DMS153 treated with DMSO at 0.1 percent for 48 hours (cell line): ENCODE measurements around the gene IMPG1.

Source experiments
- DNase-seq: peaks from one replicate; lab custom pipeline; 2025; ENCODE audit not compliant: unreplicated experiment; lab: John Stamatoyannopoulos, UW

Gene IMPG1, protein sequence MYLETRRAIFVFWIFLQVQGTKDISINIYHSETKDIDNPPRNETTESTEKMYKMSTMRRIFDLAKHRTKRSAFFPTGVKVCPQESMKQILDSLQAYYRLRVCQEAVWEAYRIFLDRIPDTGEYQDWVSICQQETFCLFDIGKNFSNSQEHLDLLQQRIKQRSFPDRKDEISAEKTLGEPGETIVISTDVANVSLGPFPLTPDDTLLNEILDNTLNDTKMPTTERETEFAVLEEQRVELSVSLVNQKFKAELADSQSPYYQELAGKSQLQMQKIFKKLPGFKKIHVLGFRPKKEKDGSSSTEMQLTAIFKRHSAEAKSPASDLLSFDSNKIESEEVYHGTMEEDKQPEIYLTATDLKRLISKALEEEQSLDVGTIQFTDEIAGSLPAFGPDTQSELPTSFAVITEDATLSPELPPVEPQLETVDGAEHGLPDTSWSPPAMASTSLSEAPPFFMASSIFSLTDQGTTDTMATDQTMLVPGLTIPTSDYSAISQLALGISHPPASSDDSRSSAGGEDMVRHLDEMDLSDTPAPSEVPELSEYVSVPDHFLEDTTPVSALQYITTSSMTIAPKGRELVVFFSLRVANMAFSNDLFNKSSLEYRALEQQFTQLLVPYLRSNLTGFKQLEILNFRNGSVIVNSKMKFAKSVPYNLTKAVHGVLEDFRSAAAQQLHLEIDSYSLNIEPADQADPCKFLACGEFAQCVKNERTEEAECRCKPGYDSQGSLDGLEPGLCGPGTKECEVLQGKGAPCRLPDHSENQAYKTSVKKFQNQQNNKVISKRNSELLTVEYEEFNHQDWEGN

GRCh38 chr6:76072562-76072961 is at the start of gene IMPG1:
IMPG1 (minus strand) TSS chr6:76072662; CDS start chr6:76072488, 174 bp downstream.
- no peak for DNase-seq

DNA sequence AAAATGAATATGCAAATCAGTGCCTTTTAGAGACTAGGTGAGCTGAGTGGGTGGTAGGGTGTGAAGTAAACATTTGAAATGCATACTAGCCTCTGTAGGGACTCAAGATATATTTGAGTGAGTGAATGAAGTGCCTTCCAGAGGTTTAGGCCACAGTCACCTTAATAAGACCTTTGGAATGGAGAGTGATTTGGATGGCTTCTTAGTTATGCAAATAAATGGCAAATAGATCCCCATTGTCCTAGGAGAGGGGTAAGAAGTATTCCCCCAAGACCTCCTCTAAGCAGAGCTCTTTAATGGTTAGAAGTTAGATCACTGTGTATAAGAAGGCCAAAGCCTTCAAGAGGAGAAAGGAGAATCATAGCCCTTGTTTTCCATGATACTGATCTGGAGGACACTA is 47.8 kb upstream of the IMPG1 start:
- no peak for DNase-seq

DNA sequence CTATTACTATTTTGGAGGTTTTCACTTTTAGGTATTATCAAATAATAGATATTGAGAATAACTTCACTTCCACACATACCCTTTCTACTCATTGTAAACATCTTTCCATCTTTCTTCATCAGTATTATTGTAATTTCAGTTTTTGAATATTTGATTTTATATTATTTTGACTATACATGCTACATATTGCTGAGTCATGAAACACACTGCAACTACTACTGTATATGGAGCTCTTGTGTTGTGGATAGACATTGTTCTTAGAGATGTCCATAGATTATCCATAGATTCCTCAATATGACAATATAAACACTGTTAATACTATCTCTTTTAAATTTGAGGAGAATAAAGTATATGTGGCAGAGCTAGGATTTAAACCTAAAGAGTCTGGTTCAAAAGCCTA is 819 bp upstream of the IMPG1 start:
- DNase-seq = no peak

GRCh38 chr6:76057469-76057868 is 15.0 kb downstream of the IMPG1 start:
- no peak for DNase-seq

- no peak for DNase-seq
These were observed 20.1 kb downstream of the IMPG1 start for GRCh38 chr6:76052314-76052713.

- no peak for DNase-seq
These were observed 28.8 kb downstream of the IMPG1 start for GRCh38 chr6:76043690-76044089.

GRCh38 chr6:76035713-76036112 is 36.7 kb downstream of the IMPG1 start:
- DNase-seq = no peak

GRCh38 chr6:76026101-76026500 is 46.4 kb downstream of the IMPG1 start:
- no peak for DNase-seq

DNA sequence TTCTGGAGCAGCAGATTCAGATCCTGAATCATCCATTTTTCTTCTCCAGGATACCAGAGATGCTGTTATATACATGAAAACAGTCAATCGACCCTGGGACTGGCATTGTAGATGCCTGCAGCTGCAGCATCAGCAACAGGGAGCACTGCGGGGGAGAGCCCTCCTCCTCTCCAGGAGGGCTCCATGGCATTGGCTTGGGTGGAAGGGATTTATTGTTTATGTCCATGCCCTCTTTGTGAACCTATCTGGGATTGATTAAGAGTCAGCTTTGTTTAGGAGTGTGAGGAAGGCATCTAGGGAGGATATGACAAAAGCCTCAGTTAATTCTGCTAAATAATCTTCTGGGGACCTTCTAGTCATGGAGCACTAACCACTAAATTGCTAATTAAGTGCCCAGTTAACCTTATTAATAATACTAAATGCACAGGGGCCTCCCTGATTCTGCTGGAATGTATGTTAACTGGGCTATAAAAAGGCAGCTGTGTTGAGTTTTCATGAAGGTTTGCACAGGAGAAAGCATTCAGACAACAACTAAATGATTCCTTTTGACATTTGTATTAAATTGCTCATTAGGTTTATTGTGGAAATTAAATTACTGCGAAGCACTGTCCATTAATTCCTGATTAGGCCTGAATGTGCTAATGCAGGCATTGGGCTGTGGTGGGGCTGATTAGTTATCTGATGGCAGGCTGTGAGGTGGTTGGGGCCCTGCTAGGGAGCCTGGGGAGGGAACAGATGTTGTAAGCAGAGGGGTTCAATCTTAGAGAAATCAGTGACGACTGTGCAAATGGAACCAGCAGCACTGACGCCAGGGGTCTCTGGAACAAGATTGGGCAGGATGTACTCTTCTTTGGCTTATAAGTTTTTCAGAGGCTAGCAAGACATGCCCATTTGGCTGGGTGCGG is 57.6 kb downstream of the IMPG1 start:
- no peak for DNase-seq

GRCh38 chr6:76004202-76004601 is 68.3 kb downstream of the IMPG1 start:
- DNase-seq = no peak

GRCh38 chr6:76003686-76004085 is 68.8 kb downstream of the IMPG1 start:
- DNase-seq = no peak

DNA sequence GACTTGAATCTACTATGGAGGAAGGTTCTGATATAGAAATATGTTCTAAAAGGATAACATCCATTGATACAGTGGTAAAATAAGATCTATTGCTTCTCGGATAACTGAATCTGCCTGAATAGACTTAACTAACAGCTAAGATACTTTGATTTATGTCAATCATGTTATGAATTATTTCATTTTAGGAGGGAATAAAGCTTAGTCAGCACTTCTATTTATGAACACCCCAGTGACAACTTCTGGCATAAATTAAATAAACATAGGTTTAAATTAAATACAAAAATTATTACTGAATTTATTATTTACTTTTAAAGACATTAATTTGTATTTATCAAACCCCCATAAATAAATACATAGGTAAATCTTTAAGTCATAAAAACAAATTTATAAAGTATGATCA is 69.3 kb downstream of the IMPG1 start:
- no peak for DNase-seq

GRCh38 chr6:76000629-76001028 is 71.8 kb downstream of the IMPG1 start:
- no peak for DNase-seq

DNA sequence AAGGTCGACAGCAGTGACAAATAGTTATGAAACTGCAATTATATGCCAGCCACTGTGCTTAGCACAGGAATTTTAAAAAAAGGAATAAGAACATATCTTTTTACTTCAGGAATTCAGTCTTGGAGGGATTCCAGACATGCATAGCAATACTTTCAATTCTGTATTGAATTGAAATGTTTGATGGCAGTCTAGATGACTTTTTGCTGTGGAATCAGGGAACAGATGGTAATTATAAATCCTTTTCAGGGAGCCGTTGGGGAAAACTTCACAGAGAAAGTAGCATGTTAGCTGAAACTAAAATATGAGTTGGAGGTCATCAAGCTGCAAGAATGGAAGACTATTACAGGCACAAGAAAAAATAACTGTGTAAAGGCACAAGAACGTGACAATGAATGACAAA is 74.8 kb downstream of the IMPG1 start:
- no peak for DNase-seq

- no peak for DNase-seq
These were observed 79.0 kb downstream of the IMPG1 start for GRCh38 chr6:75993236-75994162.

- no peak for DNase-seq
These were observed 80.5 kb downstream of the IMPG1 start for GRCh38 chr6:75991941-75992340.

DNA sequence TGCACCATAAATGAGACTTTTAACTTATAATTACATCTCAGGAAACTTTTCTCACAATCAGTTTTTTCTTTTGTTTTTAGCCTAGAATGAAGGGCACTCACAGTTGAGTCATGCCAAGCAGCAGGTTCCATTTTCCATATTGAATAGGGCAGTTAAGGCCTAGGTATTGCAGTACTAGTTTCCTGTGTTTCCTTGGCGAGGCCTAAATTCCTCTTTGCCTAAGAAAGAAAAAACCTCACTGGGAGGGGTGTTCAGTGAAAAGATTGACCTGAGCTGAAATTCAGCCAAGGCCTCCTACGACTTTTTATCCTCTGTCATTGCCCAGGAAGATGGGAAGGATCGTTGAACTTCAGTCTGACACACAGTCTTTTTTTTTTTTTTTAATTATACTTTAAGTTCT is 85.5 kb downstream of the IMPG1 start:
- DNase-seq = no peak

- no peak for DNase-seq
These were observed 96.6 kb downstream of the IMPG1 start for GRCh38 chr6:75975904-75976303.

DNA sequence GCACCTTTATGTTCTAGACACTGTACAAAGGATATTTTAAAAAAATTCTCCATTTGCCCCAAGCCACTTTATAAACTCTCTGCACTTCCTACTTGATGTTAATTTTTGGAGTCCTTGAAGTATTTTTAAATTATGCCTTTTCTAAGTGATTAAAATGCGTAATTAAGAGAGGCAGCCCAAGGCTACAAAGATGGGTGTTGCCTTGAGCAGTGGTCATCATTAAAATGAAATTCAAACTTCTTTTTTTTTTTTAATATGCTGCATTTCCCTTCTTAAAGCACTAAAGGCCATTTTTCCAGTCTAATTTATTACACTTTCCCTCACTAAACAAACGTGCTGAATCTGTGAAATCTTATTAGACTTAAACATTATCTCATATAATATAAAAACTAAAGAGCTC is 102.4 kb downstream of the IMPG1 start:
- DNase-seq = no peak

DNA sequence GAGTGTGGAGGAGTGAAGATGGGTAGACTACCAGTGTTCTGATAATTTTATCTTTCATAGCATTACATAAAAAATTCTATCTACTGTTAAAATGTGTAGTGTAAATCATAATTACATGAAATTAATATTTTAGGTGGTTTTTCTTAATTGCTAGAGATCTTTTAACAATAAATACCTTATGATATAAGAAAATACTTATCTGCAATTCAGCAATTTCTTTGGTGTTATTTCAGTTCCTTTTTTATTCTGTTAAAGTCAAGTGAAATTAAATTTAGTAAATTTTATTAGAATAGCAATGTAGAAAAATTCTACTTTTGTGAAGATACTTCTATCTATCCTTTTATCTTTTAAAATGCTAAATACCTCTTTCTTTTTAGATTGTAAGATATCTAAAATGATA is 104.3 kb downstream of the IMPG1 start:
- no peak for DNase-seq
